Pancreas (tissue), 10 donors: Measurements from ENCODE around the gene AATK. TPM values are rescaled to one million over a fixed set of nuclear protein-coding genes. Genes with fewer than 3 reads are reported as not detected.

ENCODE experiments used
- ATAC-seq, 4 donors: fragments of 200-7000 bp; cut with Tn5 transposase; one replicate each; pipeline versions ENCODE4 v1.8.0 to v1.9.1; 2020; ENCODE audit warnings: mild to moderate bottlenecking in 4 of 4, moderate library complexity in 4 of 4
- DNase-seq, 6 donors: peaks; one replicate each; pipeline ENCODE4 v3.0.0-alpha.2; 2020
- FAIRE-seq: peaks from 2 replicates; lab custom pipeline; 2012; peaks lifted over from hg19 to GRCh38; lab: Jason Lieb, UNC
- H3K27ac ChIP-seq, 4 donors: fragments of 200-600 bp; sonication (generic); 1 replicate in 3 of 4; 2 replicates in 1 of 4; pipeline versions ENCODE4 v1.5.0 to v1.8.0; 2020
- H3K27me3 ChIP-seq, 4 donors: fragments of 200-600 bp; one replicate each; pipeline ENCODE4 v1.8.0; 2021
- H3K36me3 ChIP-seq, 3 donors: fragments of 200-600 bp; sonication (generic) in 1 of 3; one replicate each; pipeline versions ENCODE4 v1.5.0 to v1.8.0; 2020 to 2021
- H3K4me1 ChIP-seq, 3 donors: fragments of 200-600 bp; one replicate each; pipeline ENCODE4 v1.8.0; 2021
- H3K4me3 ChIP-seq, 4 donors: fragments of 200-600 bp; sonication (generic) in 2 of 4; one replicate each; pipeline versions ENCODE4 v1.5.0 to v1.8.0; 2020 to 2021
- H3K9me3 ChIP-seq, 4 donors: fragments of 200-600 bp; one replicate each; pipeline ENCODE4 v1.8.0; 2021
- WGBS, 2 donors: extraction: QIAGEN DNeasy Blood & Tissue Kit; methylation state at CpG; one replicate each; pipeline ENCODE4 v1.1.7; 2013; 5-methylcytosine and 5-hydroxymethylcytosine counted together
- intact Hi-C, 3 donors: fragments of 100-400 bp; cut with DNase I; formaldehyde crosslinking; loops; one replicate each; pipeline versions ENCODE4 v1.11.1 to v1.14.2; 2022
- polyA plus RNA-seq, 2 donors: library from polyadenylated mRNA; stranded (reverse); fragments of 200-250 nt; gene quantifications; one replicate each; pipeline ENCODE4 v1.2.3, GENCODE V29; 2013
- total RNA-seq, 6 donors: library from RNA; stranded (reverse); fragmentation: NEBNext Ultra II Directional in 4 of 6; extraction: Animal tissue kit (Norgen Biotek cat#: 25700) in 4 of 6; gene quantifications; one replicate each; pipeline versions ENCODE4 v1.2.1 to v1.2.4, GENCODE V29; 2021 to 2023
- TF ChIP-seq, protein P1 (sequence below), 4 donors: fragments of 200-600 bp; sonication (generic) in 3 of 4; IDR thresholded peaks; one replicate each; pipeline versions ENCODE4 v1.5.0 to v1.8.0; 2021; ENCODE audit warnings: antibody characterized with exemption in 4 of 4
- donor health status: healthy with polysubstance abuse.
- donor health status: DM: no; HTN: no; CAD: no; lungs with moderate emphysema.
- donor health status: DM: no; HTN: no; CAD: no.
- donor health status: control.
- donor health status: control.
- donor health status: Bipolar disorder and iron deficiency.
- donor health status: DM: yes; HTN: yes; CAD: no.
- donor health status: DM: no; HTN: no; CAD: no.
- donor health status: DM: no; HTN: no; CAD: no.
- donor health status: DM: yes; HTN: yes; CAD: no.

Gene AATK
- total and polyA plus RNA-seq, 8 donors = 24.3 to 49.6 (median 30.1) TPM

- 93 to 98% methylated on average over 33 to 37 of the region's 37 CpGs for WGBS, 2 donors
- no peaks in the 10 kb centered on the region for H3K27me3 ChIP-seq
- DNase-seq (no peak), ATAC-seq (no peak), FAIRE-seq (no peak)
- intact Hi-C loops = loop anchor here in 2 of 3 donors (5.0 kb wide), 3 partner anchors 52 to 397 kb away; no protein-coding TSS in a partner anchor
- H3K9me3 ChIP-seq = no peaks in the 10 kb centered on the region
- TF ChIP-seq, protein P1, sequence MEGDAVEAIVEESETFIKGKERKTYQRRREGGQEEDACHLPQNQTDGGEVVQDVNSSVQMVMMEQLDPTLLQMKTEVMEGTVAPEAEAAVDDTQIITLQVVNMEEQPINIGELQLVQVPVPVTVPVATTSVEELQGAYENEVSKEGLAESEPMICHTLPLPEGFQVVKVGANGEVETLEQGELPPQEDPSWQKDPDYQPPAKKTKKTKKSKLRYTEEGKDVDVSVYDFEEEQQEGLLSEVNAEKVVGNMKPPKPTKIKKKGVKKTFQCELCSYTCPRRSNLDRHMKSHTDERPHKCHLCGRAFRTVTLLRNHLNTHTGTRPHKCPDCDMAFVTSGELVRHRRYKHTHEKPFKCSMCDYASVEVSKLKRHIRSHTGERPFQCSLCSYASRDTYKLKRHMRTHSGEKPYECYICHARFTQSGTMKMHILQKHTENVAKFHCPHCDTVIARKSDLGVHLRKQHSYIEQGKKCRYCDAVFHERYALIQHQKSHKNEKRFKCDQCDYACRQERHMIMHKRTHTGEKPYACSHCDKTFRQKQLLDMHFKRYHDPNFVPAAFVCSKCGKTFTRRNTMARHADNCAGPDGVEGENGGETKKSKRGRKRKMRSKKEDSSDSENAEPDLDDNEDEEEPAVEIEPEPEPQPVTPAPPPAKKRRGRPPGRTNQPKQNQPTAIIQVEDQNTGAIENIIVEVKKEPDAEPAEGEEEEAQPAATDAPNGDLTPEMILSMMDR (IDR thresholded peaks at IDR 0.05) = no peak
- no peak overlapping the region for H3K4me3 ChIP-seq
- H3K4me1 ChIP-seq = peaks cover 0 to 3% (median 0%) of the 10 kb centered on the region in 3 donors
- no peak overlapping the region for H3K27ac ChIP-seq
- no peaks in the 10 kb centered on the region for H3K36me3 ChIP-seq
Measured at GRCh38 chr17:81140695-81141094, 25.3 kb downstream of the AATK start.

DNA sequence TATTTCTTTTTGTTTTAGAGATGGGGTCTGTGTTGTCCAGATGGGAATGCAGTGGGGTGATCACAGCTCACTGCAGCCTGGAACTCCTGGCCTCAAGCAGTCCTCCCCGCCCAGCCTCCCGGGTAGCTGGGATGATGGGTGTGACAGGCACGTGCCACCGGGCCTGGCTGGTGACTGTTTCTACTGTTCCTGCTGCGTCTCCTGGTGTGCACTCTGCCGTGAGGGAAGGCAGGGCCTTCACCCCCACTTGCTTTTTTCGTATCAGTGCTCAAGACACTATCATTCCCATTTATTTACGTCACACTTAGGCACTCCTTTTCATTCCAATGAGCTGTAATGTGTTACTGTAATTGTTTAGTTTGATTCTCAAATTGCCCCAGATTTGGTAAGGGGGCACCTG, 26.0 kb downstream of the AATK start:
- Histone ChIP-seq H3K4me1 (peaks cover 0 to 3% (median 0%) of the 10 kb centered on the region in 3 donors), H3K9me3 (no peaks in the 10 kb centered on the region), H3K4me3 (no peak overlapping the region), H3K27me3 (no peaks in the 10 kb centered on the region), H3K36me3 (no peaks in the 10 kb centered on the region), H3K27ac (no peak overlapping the region)
- intact Hi-C loops = loop anchor here in 2 of 3 donors (5.0 kb wide), 3 partner anchors 52 to 397 kb away; no protein-coding TSS in a partner anchor
- DNase-seq (no peak), FAIRE-seq (no peak), ATAC-seq (no peak)
- WGBS, 2 donors = 79 to 81% methylated on average over 8 of the region's 8 CpGs
- TF ChIP-seq, protein P1 (IDR thresholded peaks at IDR 0.05) = no peak

GRCh38 chr17:81139428-81139827, 26.6 kb downstream of the AATK start:
- FAIRE-seq = no peak
- Histone ChIP-seq H3K4me3 (no peak overlapping the region), H3K27me3 (no peaks in the 10 kb centered on the region), H3K27ac (no peak overlapping the region), H3K36me3 (no peaks in the 10 kb centered on the region), H3K9me3 (no peaks in the 10 kb centered on the region), H3K4me1 (peaks cover 0 to 3% (median 0%) of the 10 kb centered on the region in 3 donors)
- WGBS, 2 donors = 84 to 92% methylated on average over 8 of the region's 8 CpGs
- TF ChIP-seq, protein P1 (IDR thresholded peaks at IDR 0.05) = no peak
- intact Hi-C loops = no loop called here
- ATAC-seq = no peak
- no peak for DNase-seq

DNA sequence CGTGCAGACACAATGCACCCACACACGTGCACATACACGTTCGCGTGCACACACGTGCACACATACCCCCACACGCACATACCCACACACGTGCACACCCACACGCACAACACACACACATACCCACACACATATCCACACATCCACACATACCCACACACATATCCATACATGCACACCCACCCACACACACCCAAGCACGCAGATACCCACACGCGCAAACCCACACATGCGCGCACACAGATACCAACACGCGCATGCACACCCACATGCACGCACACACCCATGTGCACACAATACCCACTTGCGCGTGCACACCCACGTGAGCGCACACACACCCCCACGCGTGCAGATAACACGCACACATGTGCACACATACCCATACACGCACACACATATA, 27.5 kb downstream of the AATK start:
- ATAC-seq = no peak
- Histone ChIP-seq H3K36me3 (no peaks in the 10 kb centered on the region), H3K4me3 (no peak overlapping the region), H3K27ac (no peak overlapping the region), H3K27me3 (no peaks in the 10 kb centered on the region), H3K9me3 (no peaks in the 10 kb centered on the region), H3K4me1 (peaks cover 0 to 3% (median 0%) of the 10 kb centered on the region in 3 donors)
- WGBS, 2 donors = 91 to 94% methylated on average over 25 of the region's 25 CpGs
- TF ChIP-seq, protein P1 (IDR thresholded peaks at IDR 0.05) = no peak
- intact Hi-C loops = no loop called here
- no peak for DNase-seq
- no peak for FAIRE-seq

GRCh38 chr17:81138083-81138482, 27.9 kb downstream of the AATK start:
- Histone ChIP-seq H3K27me3 (no peaks in the 10 kb centered on the region), H3K9me3 (no peaks in the 10 kb centered on the region), H3K36me3 (no peaks in the 10 kb centered on the region), H3K4me1 (peaks cover 0 to 3% (median 0%) of the 10 kb centered on the region in 3 donors), H3K4me3 (no peak overlapping the region), H3K27ac (no peak overlapping the region)
- intact Hi-C loops = no loop called here
- WGBS, 2 donors = 93 to 95% methylated on average over 15 of the region's 15 CpGs
- TF ChIP-seq, protein P1 (IDR thresholded peaks at IDR 0.05) = no peak
- FAIRE-seq (no peak), DNase-seq (no peak), ATAC-seq (no peak)
